Right forelimb (tissue), 1 donor: Measurements from ENCODE around the gene GP1BA.

Source experiments
- DNase-seq: peaks from one replicate; pipeline ENCODE4 v3.0.0-alpha.2; 2018

The GP1BA gene

DNA sequence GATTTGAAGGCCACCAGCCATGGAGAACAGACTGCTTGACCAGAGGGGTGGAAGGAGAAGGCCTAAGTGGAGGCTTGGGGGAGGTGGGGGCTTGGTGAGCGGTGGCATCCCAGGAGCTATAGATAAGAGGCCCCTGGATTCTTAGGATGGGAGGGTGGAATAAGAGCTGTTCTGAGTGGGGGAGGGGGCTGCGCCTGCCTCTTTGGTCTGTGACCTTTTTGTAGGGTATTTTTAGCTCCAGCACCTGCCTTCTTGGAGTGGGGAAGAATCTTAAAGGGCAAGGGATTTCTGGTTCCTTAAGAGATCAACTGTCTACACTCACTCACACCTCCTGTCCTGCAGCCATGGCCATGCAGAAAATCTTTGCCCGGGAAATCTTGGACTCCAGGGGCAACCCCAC lies 19.4 kb downstream of the GP1BA start:
- DNase-seq = no peak

DNA sequence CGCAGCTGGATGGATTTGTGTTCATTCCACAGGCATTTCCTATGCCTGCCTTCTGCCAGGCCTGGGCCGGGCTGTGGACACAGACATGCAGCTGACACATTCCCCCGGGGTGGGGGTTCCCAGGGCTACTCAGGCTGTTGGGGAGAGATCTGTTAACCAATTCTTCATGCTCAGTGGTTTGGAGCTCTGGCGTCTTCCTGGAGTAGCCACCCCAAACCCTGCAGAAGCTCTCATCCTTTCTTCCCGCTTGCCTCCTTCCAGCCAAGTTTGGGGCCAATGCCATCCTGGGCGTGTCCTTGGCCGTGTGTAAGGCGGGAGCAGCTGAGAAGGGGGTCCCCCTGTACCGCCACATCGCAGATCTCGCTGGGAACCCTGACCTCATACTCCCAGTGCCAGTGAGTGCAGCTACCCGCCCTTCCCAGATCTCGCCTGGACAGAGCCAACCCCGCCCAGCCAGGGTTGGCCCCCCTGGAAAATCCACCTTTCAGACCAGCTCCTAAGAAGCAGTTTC lies 21.4 kb downstream of the GP1BA start:
- DNase-seq = peak; percentile 75

DNA sequence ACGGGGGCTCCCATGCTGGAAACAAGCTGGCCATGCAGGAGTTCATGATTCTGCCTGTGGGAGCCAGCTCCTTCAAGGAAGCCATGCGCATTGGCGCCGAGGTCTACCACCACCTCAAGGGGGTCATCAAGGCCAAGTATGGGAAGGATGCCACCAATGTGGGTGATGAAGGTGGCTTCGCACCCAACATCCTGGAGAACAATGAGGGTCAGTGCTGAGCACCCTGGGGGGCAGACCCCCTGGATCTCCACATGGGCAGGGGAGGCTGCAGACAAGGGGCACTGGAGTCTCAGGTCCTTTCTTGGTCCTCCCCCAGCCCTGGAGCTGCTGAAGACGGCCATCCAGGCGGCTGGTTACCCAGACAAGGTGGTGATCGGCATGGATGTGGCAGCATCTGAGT lies 23.0 kb downstream of the GP1BA start:
- no peak for DNase-seq

DNA sequence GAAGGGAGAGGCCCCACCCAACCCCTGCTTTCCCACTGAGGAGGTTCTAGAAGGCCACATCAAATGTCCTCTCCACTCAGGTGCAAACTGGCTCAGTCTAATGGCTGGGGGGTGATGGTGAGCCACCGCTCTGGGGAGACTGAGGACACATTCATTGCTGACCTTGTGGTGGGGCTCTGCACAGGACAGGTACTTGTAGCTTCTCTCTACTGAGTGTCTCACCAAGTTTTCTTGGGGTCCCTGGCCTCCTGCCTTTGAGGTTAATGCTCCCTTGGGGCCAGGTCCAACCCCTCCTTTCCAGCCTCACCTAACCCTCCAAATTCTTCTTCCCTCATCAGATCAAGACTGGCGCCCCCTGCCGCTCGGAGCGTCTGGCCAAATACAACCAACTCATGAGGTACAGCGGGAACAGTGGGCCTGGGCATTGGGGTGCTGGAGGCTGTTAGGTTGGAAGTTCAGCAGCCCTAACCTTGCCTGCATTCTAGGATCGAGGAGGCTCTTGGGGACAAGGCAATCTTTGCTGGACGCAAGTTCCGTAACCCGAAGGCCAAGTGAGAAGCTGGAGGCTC lies 24.5 kb downstream of the GP1BA start:
- no peak for DNase-seq

DNA sequence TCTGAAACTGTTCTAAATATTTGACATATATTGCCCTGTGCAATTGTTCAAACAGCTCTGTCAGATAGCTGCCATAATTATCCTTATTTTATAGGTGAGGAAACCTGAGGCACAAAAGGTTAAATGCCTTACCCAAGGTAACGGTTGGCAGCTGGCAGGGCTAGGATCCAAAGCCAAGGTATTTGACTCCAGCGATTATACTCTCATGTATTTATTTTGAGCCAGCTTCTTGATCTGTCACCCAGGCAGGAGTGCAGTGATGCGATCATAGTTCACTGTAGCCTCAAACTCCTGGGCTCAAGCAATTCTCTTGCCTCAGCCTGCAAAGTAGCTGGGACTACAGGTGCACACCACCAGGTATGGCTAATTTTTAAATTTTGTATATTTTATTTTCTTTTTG lies 26.0 kb downstream of the GP1BA start:
- no peak for DNase-seq

DNA sequence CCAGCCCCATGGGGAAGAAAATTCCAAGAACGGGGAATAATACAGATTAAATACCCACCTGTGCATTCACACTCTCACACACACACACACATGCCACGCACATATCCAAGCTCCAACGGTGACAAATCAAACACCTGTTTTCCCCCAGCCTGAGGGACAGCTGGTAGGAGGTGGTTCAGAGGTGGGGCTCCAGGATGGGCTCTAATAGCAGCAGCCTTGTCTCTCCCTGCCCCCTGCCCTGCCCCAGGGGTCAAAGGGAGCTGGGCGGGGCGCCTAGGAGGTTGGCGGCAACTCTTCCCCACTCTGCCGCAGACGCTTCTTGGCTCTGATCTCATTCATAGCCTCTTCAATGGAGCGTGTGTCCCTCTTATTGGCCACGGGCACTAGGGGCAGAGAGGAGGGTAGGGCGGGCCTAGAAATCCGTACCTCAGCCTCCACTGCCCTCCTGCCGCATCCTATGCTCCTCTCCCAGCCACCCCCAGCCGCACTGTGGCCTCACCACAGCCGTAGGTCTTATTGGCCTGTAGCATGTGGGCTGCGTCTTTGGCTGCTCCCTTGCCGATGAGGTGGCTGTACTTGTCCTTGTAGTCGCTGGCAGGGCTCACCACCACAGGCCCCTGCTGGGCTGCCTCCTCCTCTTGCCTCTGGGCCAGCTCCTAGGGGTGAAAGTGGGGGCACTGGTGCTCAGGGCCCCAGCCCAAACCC lies 27.3 kb downstream of the GP1BA start:
- no peak for DNase-seq

GRCh38 chr17:4960279-4960922 lies 28.3 kb downstream of the GP1BA start:
- no peak for DNase-seq

- no peak for DNase-seq
Observed at GRCh38 chr17:4965311-4965986, 33.4 kb downstream of the GP1BA start.

- DNase-seq = peak; percentile 97
Observed at GRCh38 chr17:4966844-4967538, 34.9 kb downstream of the GP1BA start.

DNA sequence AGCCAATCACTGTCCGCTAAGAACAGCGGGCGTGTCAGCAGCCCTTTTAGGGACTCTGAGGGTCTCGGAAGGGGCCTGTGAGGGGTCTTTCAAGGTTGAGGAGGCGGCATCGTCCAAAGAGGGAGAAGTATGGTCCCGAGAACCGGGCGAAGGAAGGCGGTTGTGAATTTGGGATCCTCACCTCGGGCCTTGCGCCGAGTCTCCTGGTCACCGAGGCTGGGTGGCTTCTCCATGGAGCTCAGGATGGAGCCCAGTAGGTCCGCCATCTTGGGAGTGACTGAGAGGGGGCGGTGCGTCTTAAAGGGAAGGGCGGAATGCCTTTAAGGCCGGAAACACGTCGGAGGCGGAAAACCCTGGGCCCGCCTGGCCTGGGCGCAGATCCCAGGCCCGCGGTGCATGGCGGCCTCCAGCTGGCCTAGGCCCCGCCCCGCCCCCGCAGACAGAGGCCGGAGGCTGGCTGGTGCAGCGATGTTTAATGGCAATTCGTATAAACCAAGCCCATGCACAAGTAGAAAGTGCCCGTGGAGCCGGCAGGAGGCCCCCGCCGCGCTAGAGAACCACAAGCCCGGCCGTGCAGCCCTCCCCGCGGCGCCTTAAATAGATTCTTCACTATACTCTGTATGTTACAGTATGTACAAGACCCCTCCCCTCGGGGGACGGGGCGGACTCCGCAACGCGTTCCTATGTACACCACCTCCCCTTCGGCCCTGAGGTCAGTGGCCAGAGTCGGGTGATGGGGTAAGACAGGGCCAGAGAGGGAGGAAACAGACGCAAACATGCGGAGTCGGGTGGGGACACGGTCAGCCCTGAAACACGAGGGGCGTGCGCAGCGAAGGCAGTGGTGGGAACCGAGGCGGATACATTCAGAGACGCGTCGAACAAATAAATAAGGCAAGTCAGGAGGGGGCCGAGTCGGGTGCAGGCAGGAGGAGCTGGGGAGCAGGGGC lies 35.7 kb downstream of the GP1BA start, which contains the start of gene SPAG7:
Gene SPAG7 (minus strand): TSS at position 279 of the 947 bp plus-strand sequence. CDS start 13 bp downstream, at position 266.
- DNase-seq = peak; percentile 99

DNA sequence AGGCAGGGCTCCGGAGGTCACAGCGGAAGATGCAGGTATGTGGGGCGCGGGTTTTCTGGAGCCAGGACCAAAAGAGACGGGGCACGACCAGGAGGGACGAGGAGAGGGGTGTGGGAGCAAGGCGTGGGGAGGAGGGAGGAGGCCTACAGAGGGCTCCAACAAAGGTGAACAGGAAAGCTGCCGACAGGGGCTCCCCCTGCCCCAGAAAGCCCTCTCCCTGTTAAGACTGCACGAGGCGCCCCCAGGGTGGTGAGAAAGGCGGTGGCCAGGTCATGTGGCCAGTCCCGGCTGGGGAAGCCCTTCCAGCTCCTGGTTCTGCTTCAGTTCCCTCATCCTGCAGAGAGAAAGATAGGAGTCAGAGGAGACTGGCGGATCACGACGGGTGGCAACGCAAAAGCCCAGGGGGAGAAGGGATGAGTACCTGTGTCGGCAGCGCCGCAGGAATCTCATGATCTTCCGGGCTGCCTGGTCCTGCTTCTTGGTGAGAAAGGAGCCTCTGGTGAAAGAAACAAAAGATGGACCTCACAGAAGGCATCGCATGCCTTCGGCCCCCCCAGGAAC lies 36.5 kb downstream of the GP1BA start:
- DNase-seq = no peak

- no peak for DNase-seq
Observed at GRCh38 chr17:4969047-4969550, 37.0 kb downstream of the GP1BA start.

DNA sequence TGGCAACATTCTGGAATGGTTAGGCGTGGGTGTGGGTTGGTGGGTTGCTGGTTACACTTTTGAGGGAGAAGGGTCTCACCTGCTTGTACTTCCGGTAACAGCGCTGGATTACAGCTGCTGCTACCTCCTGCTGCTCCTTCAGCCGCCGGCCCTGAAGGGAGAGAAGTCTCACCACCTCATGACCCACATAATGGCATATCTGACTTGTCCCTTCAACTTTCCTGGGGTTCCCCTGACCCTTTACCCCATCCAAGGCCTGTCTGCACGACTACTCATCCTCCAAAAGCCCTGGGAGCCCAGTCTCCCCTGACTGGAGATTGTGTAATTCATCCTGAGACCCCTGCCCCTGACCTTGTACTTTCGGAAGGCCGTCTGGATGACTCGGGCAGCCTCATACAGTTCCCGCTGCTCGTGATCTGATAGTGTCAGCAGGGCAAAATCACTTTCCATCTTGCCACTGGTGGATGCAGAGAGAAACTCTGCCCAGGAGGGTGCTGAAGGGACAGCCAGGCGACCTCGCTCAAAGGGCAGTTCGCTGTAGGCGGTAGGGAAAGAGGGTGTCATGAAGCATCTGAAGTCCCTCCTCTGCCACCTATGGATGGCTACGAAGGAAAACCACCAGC lies 37.6 kb downstream of the GP1BA start:
- DNase-seq = no peak

DNA sequence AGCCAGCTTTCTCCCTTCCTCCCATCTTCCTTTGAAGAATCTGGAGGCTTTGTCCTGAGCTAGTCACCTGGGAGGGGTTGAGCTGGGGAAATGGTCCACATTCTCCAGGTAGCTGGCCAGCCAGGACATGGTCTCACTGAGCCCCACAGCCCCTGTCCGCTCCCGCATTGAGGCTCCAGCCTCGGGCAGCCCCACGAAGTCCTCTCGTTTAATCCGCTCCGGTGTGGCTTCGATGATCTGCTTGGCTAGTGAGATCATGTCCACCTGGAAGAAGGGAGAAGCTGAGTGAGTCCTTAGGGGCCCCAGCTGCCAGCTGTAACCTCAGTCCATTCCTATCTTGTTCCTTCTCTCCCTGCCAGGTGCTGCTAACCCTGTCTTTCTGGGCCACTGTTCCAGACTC lies 38.2 kb downstream of the GP1BA start:
- DNase-seq = no peak

DNA sequence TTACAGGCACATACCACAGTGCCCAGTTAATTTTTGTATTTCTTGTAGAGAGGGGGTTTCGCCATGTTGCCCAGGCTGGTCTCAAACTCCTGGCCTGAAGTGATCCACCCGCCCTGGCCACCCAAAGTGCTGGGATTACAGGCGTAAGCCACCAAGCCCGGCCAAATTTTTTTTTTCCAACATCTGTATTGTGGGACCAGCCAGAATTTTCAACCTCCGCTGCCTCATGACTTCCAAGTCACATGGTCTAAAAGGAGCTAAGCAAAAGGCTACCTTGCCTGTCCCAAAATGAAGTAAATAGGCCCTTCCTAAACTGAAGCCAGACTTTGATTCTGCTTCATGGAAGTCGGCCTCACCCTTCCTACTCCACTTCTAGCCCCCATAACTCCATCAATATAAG lies 39.7 kb downstream of the GP1BA start:
- no peak for DNase-seq

DNA sequence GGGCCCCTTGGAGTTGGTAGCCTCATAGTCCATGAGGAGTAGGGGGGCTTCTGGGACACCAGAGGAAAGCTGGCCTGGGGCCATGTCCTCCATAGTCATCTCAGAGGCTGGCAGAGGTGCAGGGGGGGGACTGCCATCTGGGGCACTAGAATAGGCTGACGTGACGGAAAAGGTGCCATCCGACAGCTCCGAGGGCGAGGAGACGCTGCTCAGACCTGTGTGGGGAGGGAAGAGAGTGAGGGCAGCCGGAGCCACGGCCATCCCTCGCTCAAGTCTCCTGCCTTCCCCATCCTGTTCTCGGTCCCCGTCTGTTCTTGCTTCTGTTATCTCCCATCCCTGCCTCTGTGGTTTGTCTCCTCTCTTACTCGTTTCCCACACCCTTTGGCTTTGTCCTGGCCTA lies 40.2 kb downstream of the GP1BA start:
- no peak for DNase-seq

GRCh38 chr17:4972752-4973151 lies 40.7 kb downstream of the GP1BA start:
- DNase-seq = no peak

DNA sequence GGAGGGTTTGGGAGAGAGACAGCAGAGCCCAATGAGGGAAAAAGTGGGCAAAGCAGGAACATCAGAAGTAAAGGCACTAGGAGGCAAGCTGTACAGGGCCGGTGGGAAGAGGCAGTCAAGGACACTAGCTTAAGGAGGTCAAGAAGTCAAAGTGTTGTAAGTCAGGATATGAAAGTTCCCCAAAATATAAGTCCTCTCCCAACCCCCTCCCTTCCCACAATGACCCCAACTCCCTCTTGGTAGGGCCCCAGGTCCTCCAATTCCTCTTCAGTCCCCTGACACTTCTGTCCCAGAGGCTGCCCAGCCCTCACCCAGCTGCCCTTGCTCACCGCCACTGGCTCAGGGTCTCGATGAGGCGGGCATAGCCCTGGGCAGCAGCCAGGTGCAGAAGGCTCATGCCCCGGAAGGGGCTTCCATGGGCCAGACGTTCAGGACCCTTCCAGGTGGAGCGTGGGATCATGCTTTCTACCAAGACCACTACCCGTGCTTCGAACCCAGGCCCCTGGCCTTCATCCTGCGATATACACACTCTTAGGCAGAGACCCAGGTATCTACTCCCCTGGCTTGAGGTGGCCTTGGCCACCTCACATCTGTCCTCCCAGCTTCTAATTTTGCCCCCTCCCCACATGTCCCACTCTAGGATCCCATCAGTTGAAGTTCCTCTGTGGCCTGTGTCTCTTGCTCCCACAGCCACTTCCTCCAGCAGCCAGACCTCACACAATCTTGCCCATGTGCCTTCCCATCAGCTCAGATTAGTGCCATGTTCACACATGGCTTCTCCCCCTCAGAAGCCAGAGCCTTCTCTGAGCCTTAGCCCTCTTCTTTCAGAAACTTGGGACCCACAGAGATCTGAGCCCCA lies 41.4 kb downstream of the GP1BA start:
- DNase-seq = no peak

- DNase-seq = no peak
Observed at GRCh38 chr17:4974115-4974670, 42.1 kb downstream of the GP1BA start.
